Lower leg skin (tissue), 4 donors: ENCODE measurements around the gene INSYN2A. TPM values are rescaled to one million over a fixed set of nuclear protein-coding genes. Genes with fewer than 3 reads are reported as not detected.
A peak's percentile ranks its signal among the peaks of the same experiment; 100 is the strongest.

Source experiments
- DNase-seq, 2 donors: peaks; one replicate each; pipeline ENCODE4 v3.0.0-alpha.2; 2019; ENCODE audit warnings: low spot score in 2 of 2
- H3K4me3 ChIP-seq: fragments of 200-600 bp; sonication (generic); 2 replicates; pipeline ENCODE4 v1.5.1; 2017; ENCODE audit warnings: mild to moderate bottlenecking, low read depth; ENCODE audit not compliant: poor library complexity, severe bottlenecking
- CTCF ChIP-seq, 3 donors: fragments of 450-650 bp; IDR thresholded peaks; one replicate each; pipeline ENCODE4 v1.5.1; 2016; ENCODE audit warnings: antibody characterized with exemption in 3 of 3, mild to moderate bottlenecking in 3 of 3, moderate library complexity in 2 of 3
- POLR2A ChIP-seq, 2 donors: fragments of 450-650 bp; IDR thresholded peaks; one replicate each; pipeline ENCODE4 v1.6.1; 2016 to 2017; ENCODE audit warnings: antibody characterized with exemption in 2 of 2, mild to moderate bottlenecking in 1 of 2, moderate library complexity in 1 of 2
- WGBS, 2 donors: methylation state at CpG; one replicate each; pipeline ENCODE4 v1.1.5; 2018; 5-methylcytosine and 5-hydroxymethylcytosine counted together
- intact Hi-C: fragments of 100-400 bp; cut with DNase I; formaldehyde crosslinking; loops from one replicate; pipeline ENCODE4 v1.15.0; 2023; ENCODE audit warnings: low total_unique reads
- total RNA-seq, 4 donors: library from RNA; depleted of rRNA; stranded (reverse); fragments of >200 nt; gene quantifications; one replicate each; pipeline ENCODE4 v1.1.0, GENCODE V29; 2016

Gene INSYN2A
- total RNA-seq, result under 1 TPM in 2 of 4 donors, not detected in 2; 0.08 to 0.29 TPM

GRCh38 chr10:127196282-127197153 lies at the start of gene INSYN2A:
Gene INSYN2A (minus strand): TSS chr10:127196591. CDS start chr10:127176395, 20,196 bp downstream.
- peak within 1 kb of the TSS; percentile 20 for H3K4me3 ChIP-seq
- 22 to 55% methylated on average over 6 to 36 of the region's 81 CpGs for WGBS, 2 donors
- TF ChIP-seq POLR2A (IDR thresholded peaks at IDR 0.05), result no peak
- no peak for TF ChIP-seq CTCF (IDR thresholded peaks at IDR 0.05)
- intact Hi-C loops, result no loop called here
- no peak for DNase-seq

- no peak overlapping the region for H3K4me3 ChIP-seq
- DNase-seq, result no peak
- WGBS, 2 donors, result 76 to 78% methylated on average over 10 of the region's 10 CpGs
- intact Hi-C loops, result no loop called here
- TF ChIP-seq CTCF (IDR thresholded peaks at IDR 0.05) (no peak), POLR2A (IDR thresholded peaks at IDR 0.05) (no peak)
Measured at GRCh38 chr10:127245456-127245855, 49.1 kb upstream of the INSYN2A start.

- DNase-seq, result no peak
- intact Hi-C loops, result no loop called here
- H3K4me3 ChIP-seq, result no peak overlapping the region
- 57 to 65% methylated on average over 4 of the region's 4 CpGs for WGBS, 2 donors
- TF ChIP-seq CTCF (IDR thresholded peaks at IDR 0.05), result no peak
- TF ChIP-seq POLR2A (IDR thresholded peaks at IDR 0.05), result no peak
Measured at GRCh38 chr10:127243490-127244272, 47.3 kb upstream of the INSYN2A start.

- intact Hi-C loops, result no loop called here
- no peak overlapping the region for H3K4me3 ChIP-seq
- TF ChIP-seq CTCF (IDR thresholded peaks at IDR 0.05) (no peak), POLR2A (IDR thresholded peaks at IDR 0.05) (no peak)
- no peak for DNase-seq
- 84 to 86% methylated on average over 3 of the region's 3 CpGs for WGBS, 2 donors
Measured at GRCh38 chr10:127242914-127243313, 46.5 kb upstream of the INSYN2A start.

GRCh38 chr10:127236266-127236665 lies 39.9 kb upstream of the INSYN2A start:
- 79 to 89% methylated on average over 3 of the region's 3 CpGs for whole genome bisulfite sequencing, 2 donors
- DNase-seq, result no peak
- TF ChIP-seq CTCF (IDR thresholded peaks at IDR 0.05), result no peak
- no peak for TF ChIP-seq POLR2A (IDR thresholded peaks at IDR 0.05)
- intact Hi-C loops, result no loop called here
- H3K4me3 ChIP-seq, result no peak overlapping the region
